Iris pigment epithelial cell (primary cell): ENCODE measurements around the gene SNAI3.

Source experiments
- DNase-seq: peaks from one replicate; pipeline ENCODE4 v3.0.0-alpha.2; 2011; ENCODE audit warnings: low read depth

The SNAI3 gene

DNA sequence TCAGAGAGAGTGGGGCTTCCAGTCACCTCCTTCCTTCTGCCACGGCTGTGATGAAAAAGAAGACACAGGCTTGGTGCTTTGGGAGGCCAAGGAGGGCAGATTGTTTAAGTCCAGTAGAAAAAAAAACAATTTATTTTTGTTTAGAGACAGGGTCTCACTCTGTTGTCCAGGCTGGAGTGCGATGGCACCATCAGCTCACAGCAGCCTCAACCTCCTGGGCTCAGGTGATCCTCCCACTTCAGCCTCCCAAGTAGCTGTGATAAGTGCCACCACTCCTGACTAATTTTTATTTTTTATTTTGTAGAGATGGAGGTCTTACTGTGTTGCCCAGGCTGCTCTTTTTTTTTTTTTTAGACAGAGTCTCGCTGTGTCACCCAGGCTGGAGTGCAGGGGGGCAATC, 20.7 kb downstream of the SNAI3 start:
- DNase-seq: no peak

DNA sequence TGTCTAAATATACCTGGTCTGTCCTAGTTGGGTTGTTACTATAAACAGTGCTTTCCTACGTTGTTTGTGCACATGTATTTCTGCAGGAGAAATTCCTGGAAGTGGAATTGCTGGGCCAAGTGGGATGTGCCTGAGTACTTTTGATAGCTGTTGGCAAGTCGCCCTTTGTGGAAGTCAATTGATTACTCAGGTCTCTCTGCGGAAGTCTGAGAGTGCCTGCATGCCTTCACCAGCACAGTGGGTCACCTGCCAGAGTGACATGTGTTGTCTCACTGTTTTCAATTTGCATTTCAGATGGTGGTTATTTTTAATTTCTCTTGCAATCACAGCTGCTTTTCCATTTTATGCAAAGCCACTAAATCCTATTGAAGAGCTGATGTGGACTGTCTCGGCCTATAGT, 21.2 kb downstream of the SNAI3 start:
- no peak for DNase-seq

DNA sequence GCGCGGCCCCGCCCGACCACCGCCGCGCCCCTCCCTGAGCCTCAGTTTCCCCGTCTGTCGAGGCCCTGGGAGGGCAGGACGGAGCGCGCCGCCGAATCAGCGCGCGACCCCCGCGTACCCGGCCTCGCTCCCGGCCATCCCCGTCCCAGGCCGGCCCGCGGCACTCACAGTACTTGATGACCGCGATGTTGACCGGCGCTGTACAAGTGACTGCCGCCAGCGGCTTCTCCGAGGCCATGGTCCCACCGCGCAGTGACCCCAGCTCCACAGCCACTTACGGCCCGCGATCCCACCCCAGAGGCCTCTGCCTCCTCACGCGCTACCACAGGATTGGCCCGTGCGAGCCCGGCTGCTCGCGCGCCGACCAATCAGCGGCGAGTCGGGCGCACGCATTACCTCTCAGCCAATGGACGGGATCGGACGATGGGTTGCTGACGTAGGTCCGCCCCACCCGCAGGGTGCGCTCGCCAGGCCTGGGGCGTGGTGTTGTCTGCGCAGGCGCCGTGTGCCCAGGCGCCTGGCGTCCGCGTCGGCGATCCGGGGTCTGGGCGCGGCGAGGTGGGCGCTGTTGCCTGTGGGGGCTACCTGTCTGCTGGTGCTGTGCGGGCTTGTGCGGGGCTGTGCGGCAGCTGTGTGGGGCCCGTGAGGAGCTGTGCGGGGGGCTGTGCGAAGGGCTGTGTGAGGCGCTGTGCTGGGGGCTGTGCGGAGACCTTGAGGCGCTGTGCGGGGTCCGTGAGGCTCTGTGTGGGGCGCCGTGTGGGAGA, 23.3 kb downstream of the SNAI3 start, which contains the start of gene MVD:
MVD (minus strand) TSS at position 249 of the 764 bp plus-strand sequence; CDS start at position 238, 11 bp downstream.
- peak; percentile 98 for DNase-seq

DNA sequence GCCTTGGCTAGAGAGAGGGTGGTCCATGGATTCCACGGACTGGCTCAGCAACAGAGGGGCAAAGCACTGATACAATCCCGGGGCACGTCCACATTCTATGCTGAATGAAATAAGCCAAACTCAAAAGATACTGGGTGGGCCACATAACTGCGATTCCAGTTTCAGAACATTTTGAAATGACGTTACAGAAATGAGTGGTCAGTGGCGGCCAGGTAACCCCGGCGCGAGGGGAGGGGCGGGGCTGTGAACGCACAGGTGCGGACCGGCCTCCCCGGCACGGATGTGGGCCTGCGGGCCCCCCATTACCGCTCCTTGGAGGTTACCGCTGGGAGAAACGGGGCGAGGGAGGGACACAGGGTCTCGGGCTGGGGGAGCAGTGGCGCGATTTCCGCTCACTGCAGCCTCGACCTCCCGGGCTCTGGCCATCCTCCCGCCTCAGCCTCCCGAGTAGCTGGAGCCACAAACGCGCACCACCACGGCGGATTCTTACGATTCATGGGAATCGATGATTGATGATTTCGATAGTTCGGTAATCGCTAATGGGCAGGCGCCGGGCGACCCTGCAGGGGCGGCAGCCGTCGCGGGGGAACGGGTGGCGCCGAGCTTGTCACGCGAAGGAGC, 24.0 kb downstream of the SNAI3 start:
- no peak for DNase-seq

DNA sequence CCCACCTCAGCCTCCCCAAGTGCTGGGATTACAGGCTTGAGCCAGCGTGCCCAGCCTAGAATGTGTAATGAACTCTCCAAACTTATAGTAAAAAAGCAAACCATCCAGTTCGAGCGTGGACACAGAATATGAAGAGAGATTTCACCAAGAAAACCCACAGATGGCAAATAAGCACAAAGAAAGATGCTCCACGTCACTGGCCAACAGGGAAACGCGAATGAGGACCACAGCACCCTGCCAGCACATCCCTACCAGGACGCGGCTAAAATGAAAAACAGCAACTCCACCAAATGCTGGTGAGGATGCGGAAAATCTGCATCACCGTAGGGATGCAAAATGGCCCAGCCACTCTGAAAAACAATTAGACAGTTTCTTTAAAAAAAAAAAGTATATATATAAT, 24.8 kb downstream of the SNAI3 start:
- DNase-seq: no peak

DNA sequence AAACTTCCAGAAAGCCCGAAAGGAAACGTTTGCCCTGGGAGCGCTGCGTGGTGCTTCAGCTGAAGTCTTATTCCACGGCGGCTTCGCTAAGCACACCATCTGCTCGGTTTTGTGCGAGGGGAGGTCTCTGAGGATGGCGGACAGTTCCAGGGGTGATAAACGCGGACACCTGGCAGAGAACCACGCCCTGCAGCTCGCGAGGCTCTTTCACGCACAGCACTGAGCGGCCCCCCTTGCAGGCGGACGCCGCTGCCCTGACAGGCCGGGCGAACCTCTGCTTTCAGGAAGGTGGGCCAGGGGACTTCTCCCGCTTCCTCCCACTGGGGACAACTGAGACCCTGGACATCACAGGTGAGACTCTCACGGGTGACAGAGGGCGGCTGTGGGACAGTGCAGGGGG, 27.1 kb downstream of the SNAI3 start:
- no peak for DNase-seq

DNA sequence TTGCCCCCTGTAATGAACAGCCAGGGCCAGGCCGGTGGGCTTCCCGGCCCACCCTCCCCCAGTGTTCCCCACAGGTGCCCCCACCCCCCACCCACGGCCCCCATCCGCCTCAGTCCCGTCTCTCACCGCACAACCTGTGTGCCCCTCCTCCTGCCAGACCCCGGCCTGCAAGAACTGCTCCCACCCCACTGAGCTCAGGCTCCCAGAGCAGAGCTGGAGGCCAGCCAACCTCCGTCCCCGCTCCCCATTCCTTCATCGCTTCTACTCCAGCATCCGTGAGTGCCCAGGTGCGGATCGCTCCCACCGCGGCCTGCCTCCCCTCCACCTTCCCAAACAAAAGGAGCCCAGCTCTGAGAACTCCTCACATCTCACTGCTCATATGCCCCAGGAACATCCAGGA, 27.6 kb downstream of the SNAI3 start:
- DNase-seq: no peak

DNA sequence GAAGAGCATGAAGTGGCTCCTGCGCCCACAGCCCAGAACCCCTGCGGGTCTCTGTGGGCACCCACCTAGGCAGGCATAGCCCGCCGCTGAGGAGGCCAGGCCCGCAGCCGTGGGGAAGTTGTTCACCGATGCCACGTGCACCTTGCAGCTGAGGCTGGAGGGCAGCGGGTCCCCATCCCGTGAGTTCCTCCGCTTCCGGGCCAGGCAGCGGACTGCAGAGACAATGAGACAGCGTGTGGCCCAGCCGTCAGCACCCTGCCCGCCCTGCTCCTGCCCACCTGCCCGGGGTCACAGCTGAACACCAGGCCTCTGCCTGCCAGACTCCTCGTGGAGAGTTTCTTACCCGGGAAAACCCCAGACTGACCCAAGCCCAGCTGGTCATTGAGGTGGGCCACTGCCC, 28.9 kb downstream of the SNAI3 start:
- DNase-seq: no peak

DNA sequence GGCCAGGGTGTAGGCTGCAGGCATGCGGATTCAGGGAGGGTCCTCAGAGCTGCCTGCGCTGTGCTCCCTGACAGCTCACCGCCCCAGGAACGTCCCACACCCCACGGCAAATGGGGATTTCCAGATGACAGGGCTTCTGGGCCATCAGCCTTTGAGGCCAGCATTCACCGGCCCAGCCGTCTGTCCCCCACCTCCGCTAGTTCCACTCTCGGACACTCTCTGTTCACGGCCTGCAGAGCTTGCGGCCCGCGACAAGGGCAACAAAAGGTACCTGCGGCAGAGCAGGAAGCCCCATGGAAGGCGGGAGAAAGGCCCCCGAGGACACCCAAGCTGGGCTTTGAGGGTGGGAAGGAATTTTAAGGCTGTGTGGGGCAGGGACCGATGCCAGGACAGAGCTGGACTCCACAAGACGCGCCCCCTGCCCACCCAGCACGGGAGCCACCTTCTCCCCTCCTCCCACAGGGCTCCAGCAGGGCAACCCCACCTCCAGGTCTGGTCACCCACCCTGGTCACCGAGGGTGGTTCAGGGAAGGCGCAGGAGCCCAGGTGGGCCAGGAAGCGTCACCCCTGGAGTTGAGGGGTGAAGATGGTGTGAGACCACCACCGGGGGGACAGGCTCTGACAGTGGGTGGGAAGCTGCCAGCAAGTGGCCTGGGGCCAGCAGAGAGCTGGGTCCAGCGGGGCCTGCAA, 29.9 kb downstream of the SNAI3 start:
- DNase-seq: no peak

DNA sequence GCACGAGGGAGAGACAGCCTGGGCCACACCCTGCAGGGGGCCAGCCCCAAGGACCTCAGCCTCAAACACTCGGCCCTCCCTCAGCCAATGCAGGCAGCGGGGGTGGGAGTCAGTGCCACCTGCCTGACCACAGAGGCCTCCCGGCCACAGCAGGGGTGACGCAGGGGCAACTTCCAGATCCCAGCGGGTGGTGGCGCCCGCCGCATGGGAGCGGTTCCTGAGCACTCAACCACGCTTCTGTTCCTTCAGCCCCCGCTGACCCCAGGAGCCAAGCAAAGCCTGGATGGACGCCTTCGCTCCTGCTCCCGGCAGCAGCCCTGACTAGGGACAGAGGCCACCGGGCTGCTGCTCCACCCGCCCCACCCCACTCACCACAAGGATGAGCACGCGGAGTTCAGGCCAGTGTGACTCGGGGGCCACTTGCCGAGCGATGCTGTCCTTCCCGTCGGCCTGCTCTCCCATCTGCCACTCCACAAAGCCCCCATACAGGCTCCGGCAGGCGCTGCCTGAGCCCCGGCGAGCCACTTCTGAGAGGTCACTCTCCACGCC, 30.5 kb downstream of the SNAI3 start:
- no peak for DNase-seq

DNA sequence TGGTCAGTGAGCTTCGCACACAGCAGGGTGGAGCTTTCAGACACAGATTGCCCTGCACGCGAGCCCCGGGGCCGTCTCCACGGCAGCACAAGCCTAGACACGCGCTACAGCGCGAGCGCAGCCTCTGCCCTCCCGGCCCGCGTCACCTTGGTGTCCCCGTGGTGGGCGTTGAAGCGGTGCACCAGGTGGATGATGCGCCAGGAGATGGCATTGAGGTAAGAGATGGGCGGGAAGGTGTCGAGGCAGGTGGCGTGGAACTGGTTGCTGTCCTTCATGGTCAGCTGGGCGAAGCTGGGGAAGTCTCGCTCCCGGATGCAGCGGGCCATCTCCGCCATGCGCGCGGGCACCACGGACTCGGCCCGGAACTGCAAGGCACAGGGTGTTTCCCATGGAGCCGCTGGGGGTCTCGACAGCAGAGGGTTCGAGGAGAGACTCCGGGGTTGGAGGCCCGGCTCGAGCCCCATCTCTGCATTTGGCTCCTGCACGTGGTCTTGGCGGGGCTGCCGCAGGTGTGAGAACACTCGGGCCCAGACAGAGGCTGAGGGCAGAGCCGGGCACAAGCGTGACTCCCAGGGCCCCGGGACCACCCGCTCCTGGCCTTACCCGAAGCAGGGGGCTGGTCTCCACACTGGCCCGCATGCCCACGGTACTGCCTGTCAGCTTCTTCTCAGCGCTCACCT, 31.1 kb downstream of the SNAI3 start:
- DNase-seq: no peak

DNA sequence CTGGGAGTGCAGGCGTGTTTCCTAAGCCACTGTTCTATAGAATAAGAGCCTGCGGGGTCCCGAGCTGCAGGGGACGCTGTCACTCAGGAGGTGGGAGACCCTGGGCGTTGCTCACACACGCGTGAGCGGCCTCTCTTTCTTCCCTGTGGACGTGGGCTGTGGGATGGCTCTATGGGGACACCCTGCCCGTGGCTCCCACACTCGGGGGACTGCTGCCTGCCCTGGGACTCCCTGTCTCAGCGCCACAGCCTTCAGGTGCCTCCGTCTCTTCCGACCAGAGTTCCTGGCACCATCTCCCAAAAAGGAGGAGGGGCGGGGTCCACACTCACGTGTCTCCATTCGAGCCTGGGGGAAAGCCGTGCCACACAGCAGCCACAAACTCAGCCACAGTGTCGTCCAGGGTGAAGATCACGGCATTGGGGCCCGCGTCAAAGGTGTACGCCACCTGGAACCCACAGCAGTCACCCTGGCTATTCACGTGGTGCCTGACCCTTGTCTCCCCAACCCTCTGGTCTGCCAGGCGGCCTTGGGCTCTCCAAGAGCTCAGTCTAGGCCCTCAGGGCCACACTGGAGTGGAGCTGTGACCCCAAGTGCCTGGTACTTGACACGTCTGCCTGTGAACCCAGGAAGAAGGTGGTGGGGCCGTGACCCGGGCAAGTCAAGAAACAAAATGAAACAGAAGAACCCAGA, 31.8 kb downstream of the SNAI3 start:
- DNase-seq: no peak

DNA sequence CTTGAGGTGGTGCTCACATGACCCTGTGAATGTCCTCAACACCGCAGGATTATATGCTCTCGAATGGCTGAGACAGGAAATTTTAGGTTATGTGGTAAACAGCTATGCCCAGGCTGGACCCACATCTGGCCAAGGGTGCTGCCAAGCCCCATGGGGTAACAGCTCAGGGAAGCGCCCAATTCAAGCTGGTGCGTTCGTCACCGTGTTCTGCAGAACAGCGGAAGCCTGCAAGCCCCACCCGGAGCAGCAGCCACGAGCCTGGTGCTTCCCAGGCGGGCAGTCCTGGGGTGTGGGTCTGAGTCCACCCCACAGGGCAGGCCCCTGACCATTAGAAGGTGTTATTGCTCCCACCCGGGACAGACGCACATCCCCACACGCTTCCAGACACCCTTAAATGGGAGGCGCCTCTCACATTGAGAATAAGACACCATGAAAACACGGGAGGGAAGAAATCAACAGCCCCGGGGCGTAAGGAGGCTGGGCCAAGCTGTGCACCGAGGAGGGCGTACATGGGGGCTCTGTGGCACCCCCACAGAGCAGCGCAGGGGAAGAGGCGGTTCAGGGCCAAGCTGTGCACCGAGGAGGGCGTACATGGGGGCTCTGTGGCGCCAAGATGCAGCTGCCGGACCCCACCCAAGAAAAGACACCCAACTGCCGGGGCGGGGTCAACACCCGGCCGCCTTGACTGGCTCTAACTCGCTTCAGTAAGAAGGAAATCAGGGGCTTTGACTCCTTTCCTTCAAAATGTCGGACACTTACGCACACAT, 32.5 kb downstream of the SNAI3 start:
- DNase-seq: no peak

DNA sequence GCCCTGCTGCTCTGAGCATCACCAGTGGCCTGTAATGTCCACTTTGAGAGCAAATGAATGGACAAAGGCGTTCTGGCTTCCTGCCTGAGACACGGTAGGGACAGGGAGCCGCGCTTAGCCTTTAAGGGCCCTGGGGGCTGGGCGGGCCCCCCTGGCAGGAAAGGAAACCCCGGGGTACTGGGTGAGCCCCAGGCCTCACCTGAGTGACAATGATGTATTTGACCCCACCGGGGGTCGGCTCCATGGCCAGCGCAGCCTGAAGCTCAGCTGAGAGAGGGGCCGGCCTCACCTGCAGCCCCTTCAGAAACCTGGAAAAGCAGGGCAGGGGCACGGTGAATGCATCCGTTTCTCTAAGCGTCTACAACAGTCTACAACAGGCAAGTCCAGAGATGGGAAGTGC, 33.2 kb downstream of the SNAI3 start:
- no peak for DNase-seq

DNA sequence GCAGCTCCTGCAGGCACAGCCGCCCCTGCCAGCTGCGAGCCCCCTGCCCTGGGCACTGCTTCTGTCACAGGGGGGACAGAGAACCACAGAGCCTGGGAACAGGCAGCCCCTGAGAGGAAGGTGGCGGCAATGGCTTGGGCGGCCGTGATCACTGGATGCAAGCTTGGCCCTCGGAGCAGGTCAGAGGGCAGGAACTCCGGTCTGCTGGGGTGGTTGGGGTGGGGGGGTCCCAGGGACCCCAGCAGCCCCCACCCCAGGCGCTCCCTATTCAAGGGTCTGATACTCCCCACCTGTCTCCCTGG, 33.6 kb downstream of the SNAI3 start:
- no peak for DNase-seq

DNA sequence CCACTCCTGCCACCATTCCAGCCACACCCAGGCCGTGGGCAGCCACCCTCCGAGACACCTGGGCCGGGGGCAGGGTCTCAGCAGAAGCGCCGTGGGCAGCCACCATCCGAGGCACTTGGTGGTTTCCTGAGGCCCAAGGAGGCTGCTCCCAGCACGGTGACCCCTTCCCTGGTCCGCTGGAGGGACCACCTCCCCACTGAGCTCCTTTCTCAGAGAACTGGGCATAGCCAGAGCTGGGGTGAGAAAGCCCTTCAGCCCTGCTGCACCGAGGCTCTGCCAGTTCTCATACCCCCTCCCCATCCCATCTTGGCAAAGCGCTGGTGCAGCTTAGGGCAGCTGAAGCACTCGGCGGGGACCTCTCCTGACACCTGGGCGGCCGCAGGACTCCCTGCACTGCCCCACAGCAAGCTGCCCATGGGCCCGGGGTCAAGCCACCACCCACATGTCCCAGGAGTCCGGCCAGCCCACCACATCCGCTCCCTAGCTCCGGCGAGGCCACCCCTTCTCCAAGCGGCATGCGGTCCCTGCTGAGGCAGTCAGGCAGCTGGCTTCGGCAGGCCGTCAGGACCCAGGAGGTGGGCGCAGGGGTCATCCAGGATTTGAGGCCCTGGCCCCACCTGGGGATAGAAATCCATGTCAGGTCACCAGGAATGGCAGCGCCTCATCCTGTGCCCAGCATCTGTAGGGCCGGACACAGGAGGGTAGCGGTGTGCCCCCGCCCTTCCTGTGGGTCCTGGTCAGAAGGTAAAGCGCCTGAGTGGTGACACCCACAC, 34.1 kb downstream of the SNAI3 start:
- DNase-seq: no peak

DNA sequence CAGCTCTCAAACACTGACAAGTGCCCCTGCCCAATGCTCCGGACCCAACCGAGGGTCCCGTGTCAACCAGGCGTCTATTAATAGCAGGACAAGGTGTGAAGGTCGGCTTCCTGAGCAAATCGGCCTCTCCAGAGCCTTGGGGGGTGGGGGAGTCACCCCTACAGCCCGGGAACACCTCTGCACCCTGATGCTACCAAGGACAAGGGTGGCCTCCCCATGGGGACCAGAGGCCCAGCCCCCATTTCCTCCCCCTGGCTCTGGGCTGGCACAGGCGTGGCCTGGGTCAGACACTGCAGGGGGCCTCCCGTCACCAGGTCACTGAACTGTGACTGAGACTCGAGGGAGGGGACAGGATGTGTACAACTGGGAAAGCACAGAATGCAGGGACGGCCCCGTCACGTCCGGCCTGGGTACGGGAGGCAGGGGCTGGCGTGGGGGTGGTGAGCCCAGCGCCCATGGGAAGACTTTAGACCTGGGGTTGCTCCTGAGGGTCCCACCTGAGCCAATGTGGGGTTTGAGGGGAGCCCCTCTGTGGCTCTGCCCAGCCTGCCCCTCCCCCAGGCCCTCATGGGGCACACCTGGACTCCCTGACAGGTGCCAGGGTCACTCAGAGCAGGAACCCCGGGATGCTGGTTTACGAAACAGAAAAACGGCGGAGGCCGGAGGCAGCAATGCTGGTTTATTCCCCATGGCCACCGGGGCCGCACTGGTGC, 34.9 kb downstream of the SNAI3 start:
- no peak for DNase-seq

DNA sequence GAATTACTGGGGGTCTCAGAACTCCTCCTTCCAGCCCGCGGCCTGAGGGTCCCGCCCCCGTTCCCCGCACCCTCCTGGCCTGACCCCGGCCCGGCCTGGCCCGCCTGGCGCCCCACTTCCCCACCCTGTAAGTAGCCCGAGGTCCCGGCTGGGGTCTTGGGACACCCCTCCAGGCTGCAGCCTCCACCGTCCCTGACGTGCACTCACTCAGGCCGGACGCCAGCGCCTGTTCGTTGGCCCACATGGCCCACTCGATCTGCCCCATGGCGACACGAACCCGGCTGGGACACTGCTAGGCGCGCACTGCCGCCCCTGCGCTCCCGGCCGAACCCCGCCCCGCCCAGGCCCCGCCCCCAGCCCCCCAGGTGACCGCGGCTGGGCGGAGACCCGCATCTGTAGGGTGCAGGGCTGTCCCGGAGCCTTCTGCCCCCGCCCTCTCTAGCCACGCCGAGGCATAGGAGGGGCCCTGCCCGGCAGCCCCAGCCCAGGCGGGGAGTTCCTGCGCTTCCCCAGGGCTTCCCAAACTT, 35.5 kb downstream of the SNAI3 start, which contains the start of gene CYBA:
CYBA (minus strand) TSS at position 305 of the 527 bp plus-strand sequence; CDS start at position 265, 40 bp downstream.
- peak; percentile 69 for DNase-seq
